ENCODE results near the gene DIAPH2. TPM values are rescaled to one million over a fixed set of nuclear protein-coding genes. Genes with fewer than 3 reads are reported as not detected.

The DIAPH2 gene
- total RNA-seq, 1 experiment from 2014 or later = 10.9 TPM

DNA sequence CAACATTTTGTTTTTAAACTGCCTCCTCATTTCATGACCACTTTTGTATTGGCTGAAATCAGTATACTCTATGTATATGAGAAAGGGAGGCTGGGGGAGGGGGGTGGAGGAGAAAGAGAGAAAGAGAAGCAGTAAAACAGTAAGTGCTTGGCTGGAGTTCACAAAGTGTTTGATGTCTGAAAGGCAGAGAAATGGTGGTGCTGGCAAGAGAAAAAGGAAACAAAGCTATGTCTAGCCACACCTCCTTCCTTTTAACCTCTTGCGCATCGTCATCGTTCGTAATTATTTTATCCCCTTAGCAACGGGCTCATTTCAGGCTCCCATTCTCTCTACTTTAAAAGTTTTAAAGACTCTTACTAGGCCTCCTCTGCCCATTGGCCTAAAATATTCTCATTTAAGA is 224.6 kb downstream of the DIAPH2 start:
- no peak overlapping the region for H3K4me3 ChIP-seq (replicated peaks in 1 of 2; ENCODE audit: low read depth in 1 of 2, low read length in 2 of 2)
- no peaks in the 10 kb centered on the region for H3K79me2 ChIP-seq (ENCODE audit: insufficient read depth, low read length)
- H3K27ac ChIP-seq (ENCODE audit: low read depth, low read length) = no peak overlapping the region
- no peaks in the 10 kb centered on the region for H3K4me1 ChIP-seq (ENCODE audit: control insufficient read depth in 1 of 2, insufficient read depth in 2 of 2, low read length in 2 of 2)
- H3K4me2 ChIP-seq (ENCODE audit: low read length) = no peak overlapping the region
- intact Hi-C loops (cut with micrococcal nuclease) = no loop called here
- H2AFZ ChIP-seq (ENCODE audit: low read depth, low read length, poor library complexity, severe bottlenecking) = no peak overlapping the region
- no peaks in the 10 kb centered on the region for H4K20me1 ChIP-seq (ENCODE audit: insufficient read depth)
- no peaks in the 10 kb centered on the region for H3K27me3 ChIP-seq (ENCODE audit: insufficient read depth, low read length)
- ATAC-seq (no peak), DNase-seq (ENCODE audit: low read depth, low spot score) (no peak)
- RAD21 ChIA-PET (ENCODE audit: low non-redundant PET in 1 of 2, low total read pairs in 2 of 2, uncharacterized antibody in 2 of 2, unreplicated experiment in 2 of 2) = no interaction called here
- H3K9me2 ChIP-seq (ENCODE audit: insufficient read depth) = no peaks in the 10 kb centered on the region
- no peak for TF ChIP-seq JUND (IDR thresholded peaks at IDR 0.05)
- no peak for TF ChIP-seq FOSL1 (IDR thresholded peaks at IDR 0.05; ENCODE audit: low read depth)
- no peak for TF ChIP-seq POLR2A (IDR thresholded peaks at IDR 0.05; ENCODE audit: borderline replicate concordance, extremely low read depth, insufficient read depth, insufficient read length)
- no peak for TF ChIP-seq TCF7L2 (IDR thresholded peaks at IDR 0.05; ENCODE audit: borderline replicate concordance, extremely low read depth, insufficient read depth, insufficient read length)
- no peak for TF ChIP-seq CEBPB (IDR thresholded peaks at IDR 0.05; ENCODE audit: low read depth)
- no peak for TF ChIP-seq POLR2AphosphoS5 (IDR thresholded peaks at IDR 0.05; ENCODE audit: low read depth, low read length)
- no peak for TF ChIP-seq CBX3 (IDR thresholded peaks at IDR 0.05; ENCODE audit: low read depth)
- no peak for TF ChIP-seq EGR1 (IDR thresholded peaks at IDR 0.05; ENCODE audit: low read depth)
- TF ChIP-seq, protein P1, sequence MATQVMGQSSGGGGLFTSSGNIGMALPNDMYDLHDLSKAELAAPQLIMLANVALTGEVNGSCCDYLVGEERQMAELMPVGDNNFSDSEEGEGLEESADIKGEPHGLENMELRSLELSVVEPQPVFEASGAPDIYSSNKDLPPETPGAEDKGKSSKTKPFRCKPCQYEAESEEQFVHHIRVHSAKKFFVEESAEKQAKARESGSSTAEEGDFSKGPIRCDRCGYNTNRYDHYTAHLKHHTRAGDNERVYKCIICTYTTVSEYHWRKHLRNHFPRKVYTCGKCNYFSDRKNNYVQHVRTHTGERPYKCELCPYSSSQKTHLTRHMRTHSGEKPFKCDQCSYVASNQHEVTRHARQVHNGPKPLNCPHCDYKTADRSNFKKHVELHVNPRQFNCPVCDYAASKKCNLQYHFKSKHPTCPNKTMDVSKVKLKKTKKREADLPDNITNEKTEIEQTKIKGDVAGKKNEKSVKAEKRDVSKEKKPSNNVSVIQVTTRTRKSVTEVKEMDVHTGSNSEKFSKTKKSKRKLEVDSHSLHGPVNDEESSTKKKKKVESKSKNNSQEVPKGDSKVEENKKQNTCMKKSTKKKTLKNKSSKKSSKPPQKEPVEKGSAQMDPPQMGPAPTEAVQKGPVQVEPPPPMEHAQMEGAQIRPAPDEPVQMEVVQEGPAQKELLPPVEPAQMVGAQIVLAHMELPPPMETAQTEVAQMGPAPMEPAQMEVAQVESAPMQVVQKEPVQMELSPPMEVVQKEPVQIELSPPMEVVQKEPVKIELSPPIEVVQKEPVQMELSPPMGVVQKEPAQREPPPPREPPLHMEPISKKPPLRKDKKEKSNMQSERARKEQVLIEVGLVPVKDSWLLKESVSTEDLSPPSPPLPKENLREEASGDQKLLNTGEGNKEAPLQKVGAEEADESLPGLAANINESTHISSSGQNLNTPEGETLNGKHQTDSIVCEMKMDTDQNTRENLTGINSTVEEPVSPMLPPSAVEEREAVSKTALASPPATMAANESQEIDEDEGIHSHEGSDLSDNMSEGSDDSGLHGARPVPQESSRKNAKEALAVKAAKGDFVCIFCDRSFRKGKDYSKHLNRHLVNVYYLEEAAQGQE (IDR thresholded peaks at IDR 0.05; ENCODE audit: low read depth) = no peak
- TF ChIP-seq YY1 (IDR thresholded peaks at IDR 0.05; ENCODE audit: extremely low read depth, insufficient replicate concordance, low read depth, low read length) = no peak
- H3K9ac ChIP-seq (ENCODE audit: low read length) = no peak overlapping the region
- BruUV-seq (replicated peaks) = no TSS peak
- no peaks in the 10 kb centered on the region for H3K9me3 ChIP-seq (ENCODE audit: control insufficient read depth in 1 of 2, insufficient read depth in 1 of 2, low read depth in 1 of 2, low read length in 2 of 2)
- CTCF ChIA-PET = no interaction called here
- no peaks in the 10 kb centered on the region for H3K36me3 ChIP-seq (ENCODE audit: control insufficient read depth in 1 of 2, insufficient read depth in 2 of 2, low read length in 2 of 2)
- POLR2A ChIA-PET = no interaction called here

All from HCT116 (cell line).